ENCODE results near the gene SPRY1.

- no peak for TF ChIP-seq POLR2A (conservative IDR thresholded peaks at IDR 0.05)
- TF ChIP-seq NRF1 (conservative IDR thresholded peaks at IDR 0.05 in 1 of 2, IDR thresholded peaks at IDR 0.05 in 1 of 2), result no peak
- TF ChIP-seq POLR2AphosphoS5 (IDR thresholded peaks at IDR 0.05; ENCODE audit: control insufficient read depth, insufficient read depth, low read depth, low read length), result no peak
- no peak for TF ChIP-seq BDP1 (IDR thresholded peaks at IDR 0.05; ENCODE audit: insufficient read depth, insufficient read length)
These were observed 30.3 kb upstream of the SPRY1 start for GRCh38 chr4:123366144-123366748.

Measured in K562 (cell line).